GM21360 (cell line): ENCODE results near the gene AGAP4.
"Not testable (repeated sequence)": the region's sequence is repeated elsewhere in the genome, so short reads cannot be mapped to it uniquely, and the experiment has no call there.

ENCODE experiments used
- ATAC-seq: cut with Tn5 transposase; IDR thresholded peaks from one replicate; pipeline ENCODE4 v1.9.1; 2021; ENCODE audit warnings: mild to moderate bottlenecking, moderate library complexity; ENCODE audit not compliant: unreplicated experiment

AGAP4 gene

DNA sequence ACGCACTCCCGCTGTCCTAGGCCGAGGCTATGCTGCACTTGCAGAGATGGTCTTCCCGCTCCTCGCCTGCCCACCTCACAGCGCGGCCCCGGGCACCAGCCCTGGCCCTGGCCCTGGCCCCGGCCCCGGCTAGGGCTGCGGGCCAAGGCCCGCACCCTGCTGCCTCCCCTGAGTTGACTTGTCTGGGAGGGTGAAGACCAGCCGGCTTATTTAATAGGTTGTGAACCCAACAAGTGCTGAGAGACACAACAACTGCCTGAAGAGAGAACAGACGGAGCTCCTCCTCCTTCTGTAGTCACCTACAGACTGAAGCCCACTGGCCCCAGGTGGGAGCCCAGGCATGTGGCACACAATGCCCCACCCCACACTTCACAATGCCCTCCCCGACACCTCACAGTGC lies at the start of gene AGAP4:
TSS of gene AGAP4 (minus strand) at position 101 of the 400 bp plus-strand sequence. CDS start 153 bp downstream, outside the sequence.
- ATAC-seq: not testable (repeated sequence)

DNA sequence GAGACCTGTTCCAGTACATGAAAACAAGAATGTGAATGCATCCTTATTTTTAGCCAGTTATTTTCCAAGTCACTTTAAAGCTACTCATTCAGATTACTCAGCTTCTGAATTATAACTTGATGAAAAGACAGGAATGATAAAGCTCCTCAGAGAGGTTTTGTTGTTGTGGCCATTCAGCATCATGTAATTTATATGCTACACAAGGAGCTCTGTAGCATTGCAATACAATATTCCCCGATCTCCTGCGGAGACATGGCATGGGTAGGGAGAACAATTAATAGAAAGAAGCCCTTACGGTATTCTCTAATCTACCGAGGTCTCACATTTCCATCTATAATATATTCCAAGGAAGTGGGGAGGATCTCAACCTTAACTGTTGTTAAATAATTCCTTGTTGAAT lies 43.4 kb upstream of the AGAP4 start:
- not testable (repeated sequence) for ATAC-seq

DNA sequence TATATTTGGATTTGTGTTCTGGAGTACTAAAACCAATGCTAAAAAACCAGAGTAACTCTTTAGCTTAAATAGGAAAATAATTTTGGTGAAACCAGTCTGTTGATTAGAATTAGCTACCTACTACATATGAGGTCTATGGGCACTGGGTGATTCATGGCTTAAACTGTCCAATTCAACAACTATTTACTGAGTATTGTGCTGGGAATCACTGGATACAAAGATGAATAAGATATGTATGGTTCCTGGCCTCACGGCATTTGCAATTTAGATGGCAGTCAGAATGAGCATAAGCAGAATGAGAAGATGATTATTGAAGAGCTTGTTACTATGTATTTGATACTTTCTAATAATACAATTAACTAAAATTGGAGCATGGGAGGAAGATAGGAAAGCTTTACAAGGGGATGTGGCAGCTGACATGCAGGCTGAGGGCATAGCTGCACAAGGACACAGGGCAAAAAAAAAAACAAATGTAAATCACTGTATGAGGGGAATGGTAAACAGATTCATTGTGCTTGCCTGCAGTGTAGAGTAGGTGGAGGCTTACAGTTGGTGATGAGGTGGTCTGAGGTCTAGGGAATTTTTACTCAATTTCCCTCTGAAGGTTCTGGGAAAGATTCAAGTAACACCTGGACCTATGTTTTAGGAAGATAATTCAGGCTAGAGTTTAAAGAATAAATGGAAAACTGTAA lies 42.4 kb upstream of the AGAP4 start:
- ATAC-seq: not testable (repeated sequence)

DNA sequence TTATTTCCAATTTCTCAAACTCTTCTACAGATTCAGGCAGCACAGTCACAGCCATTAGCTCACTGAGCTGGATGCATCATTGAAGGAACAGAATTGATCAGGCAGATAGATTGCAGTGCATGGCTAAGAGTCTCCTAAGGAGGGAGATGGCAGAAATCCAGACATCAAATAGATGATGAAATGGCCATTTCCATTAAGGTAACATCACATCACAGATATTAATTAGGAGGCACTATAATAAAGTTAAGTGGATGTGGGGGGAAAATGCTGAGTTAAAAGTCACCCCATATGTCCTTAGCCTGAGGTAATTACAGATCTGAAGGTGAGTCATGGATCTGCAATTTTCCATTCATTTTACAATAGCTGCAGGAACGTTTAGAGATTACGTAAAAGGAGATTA lies 35.6 kb upstream of the AGAP4 start:
- ATAC-seq: not testable (repeated sequence)

DNA sequence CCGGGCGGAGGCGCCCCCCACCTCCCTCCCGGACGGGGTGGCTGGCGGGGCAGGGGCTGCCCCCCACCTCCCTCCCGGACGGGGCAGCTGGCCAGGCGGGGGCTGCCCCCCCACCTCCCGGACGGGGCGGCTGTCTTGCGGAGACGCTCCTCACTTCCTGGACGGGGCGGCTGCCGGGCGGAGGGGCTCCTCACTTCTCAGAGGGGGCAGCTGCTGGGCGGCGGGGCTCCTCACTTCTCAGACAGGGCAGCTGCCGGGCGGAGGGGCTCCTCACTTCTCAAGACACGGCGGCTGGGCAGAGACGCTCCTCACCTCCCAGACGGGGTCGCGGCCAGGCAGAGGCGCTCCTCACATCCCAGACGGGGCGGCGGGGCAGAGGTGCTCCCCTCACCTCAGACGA lies 18.1 kb upstream of the AGAP4 start:
- not testable (repeated sequence) for ATAC-seq

- ATAC-seq: not testable (repeated sequence)
These were observed 17.0 kb upstream of the AGAP4 start for GRCh38 chr10:45864264-45864663.

GRCh38 chr10:45863632-45864031 lies 16.3 kb upstream of the AGAP4 start:
- not testable (repeated sequence) for ATAC-seq

- not testable (repeated sequence) for ATAC-seq
These were observed 10.6 kb upstream of the AGAP4 start for GRCh38 chr10:45857931-45858330.

- not testable (repeated sequence) for ATAC-seq
These were observed 1.2 kb upstream of the AGAP4 start for GRCh38 chr10:45848467-45848866.

DNA sequence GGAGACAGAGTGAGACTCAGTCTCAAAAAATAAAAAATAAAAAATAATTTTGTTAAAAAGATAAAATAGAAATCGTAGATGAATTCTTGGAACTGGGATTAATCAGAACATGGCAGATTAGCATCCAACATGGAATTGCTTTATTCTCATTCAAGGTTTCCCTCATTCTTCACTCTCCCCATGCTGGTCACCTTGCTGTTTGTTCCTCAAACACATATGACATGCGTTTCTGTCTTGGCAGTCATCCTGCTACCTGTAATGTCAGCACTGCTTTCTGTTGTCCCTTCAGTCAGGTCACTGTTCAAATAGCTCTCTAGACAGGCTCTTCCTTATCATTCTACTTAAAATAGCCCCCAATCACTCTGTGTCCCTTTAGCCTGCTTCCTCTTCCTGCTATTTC lies 24.4 kb downstream of the AGAP4 start:
- not testable (repeated sequence) for ATAC-seq

GRCh38 chr10:45820107-45820830 lies 27.0 kb downstream of the AGAP4 start:
- not testable (repeated sequence) for ATAC-seq

- no peak for ATAC-seq
These were observed 27.7 kb downstream of the AGAP4 start for GRCh38 chr10:45819552-45819951.

- no peak for ATAC-seq
These were observed 29.4 kb downstream of the AGAP4 start for GRCh38 chr10:45817912-45818311.

GRCh38 chr10:45817130-45817859 lies 30.0 kb downstream of the AGAP4 start:
- no peak for ATAC-seq

DNA sequence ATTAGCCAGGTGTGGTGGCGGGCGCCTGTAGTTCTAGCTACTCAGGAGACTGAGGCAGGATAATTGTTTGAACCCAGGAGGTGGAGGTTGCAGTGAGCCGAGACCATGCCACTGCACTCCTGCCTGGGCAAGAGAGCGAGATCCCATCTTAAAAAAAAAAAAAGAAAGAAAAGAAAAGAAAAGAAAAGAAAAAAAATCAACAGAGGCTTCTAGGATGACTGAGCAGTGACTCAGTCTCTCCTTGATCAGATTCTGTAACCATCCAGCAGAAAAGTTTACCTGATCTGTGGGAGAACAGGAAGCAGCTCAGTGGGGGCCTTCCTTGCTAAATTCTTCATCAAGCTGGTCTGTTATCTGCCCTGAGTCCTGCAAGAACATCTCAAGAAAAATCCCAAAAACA lies 33.2 kb downstream of the AGAP4 start:
- ATAC-seq: not testable (repeated sequence)

GRCh38 chr10:45812959-45813358 lies 34.3 kb downstream of the AGAP4 start:
- not testable (repeated sequence) for ATAC-seq

DNA sequence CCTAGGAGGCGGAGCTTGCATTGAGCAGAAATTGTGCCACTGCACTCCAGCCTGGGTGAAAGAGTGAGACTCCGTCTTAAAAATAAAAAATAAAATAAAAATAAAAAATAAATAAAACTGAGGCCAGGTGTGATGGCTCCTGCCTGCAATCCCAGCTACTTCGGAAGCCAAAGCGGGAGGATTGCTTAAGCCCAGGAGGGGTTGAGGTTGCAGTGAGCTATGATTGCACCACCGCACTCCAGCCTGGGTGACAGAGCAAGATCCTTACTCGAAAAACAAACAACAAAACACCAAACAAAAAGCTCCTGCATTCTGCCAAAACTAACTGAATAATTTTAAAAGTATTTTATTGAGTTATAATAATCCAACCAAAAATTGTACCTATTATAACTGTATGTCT lies 36.2 kb downstream of the AGAP4 start:
- no peak for ATAC-seq

DNA sequence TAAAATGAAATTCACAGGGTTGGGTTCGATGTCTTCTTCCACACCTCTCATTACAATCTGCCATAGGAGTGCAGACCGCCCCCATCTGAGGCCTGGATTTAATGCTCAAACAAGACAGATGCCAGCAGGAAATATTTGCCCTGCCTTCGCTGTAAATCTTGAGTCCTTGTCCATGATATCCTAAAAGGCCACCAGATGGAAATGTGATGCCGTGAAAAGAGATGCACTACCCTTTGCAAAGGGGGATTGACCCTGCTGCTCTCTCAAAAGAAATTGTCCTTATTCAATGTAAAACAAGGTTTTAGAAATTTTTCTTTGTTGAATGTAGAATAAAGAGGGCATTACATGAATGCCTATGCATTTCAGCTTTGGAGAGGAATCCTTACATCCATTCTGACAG lies 37.5 kb downstream of the AGAP4 start:
- ATAC-seq: no peak

DNA sequence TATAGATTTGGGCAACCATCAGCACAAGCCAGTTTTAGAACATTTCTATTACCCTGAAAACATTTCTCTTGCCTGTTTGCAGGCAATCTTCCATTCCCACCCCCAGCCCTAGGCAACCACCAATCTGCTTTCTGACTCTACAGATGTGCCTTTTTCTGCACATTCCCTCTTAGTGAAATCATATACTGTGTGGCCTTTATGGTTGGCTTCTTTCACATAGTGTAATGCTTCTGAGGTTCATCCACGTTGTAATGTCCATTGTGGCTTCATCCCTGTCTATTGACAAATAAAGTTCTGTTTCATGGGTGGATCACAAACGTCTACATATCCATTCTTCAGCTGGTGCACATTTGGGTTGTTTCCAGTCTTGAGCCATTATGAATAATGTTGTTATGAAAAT lies 42.3 kb downstream of the AGAP4 start:
- not testable (repeated sequence) for ATAC-seq

- not testable (repeated sequence) for ATAC-seq
These were observed 44.0 kb downstream of the AGAP4 start for GRCh38 chr10:45803060-45804010.
